ENCODE data around the gene ENDOV. TPM values are rescaled to one million over a fixed set of nuclear protein-coding genes. Genes with fewer than 3 reads are reported as not detected.
A peak's percentile ranks its signal among the peaks of the same experiment; 100 is the strongest.

ENDOV gene
- total RNA-seq, 1 donor, result 13.4 TPM

GRCh38 chr17:80415626-80416137 is 715 bp downstream of the ENDOV start:
- no peak for TF ChIP-seq CTCF (IDR thresholded peaks at IDR 0.05; ENCODE audit: insufficient read depth, low read depth, low read length)
- H3K4me3 ChIP-seq (ENCODE audit: low read depth, low read length), result peak overlapping the region; percentile 99
- no peak for DNase-seq (ENCODE audit: low read depth)

GRCh38 chr17:80416260-80416939 is 1.4 kb downstream of the ENDOV start:
- H3K4me3 ChIP-seq (ENCODE audit: low read depth, low read length), result peak overlapping the region; percentile 99
- no peak for TF ChIP-seq CTCF (IDR thresholded peaks at IDR 0.05; ENCODE audit: insufficient read depth, low read depth, low read length)
- DNase-seq (ENCODE audit: low read depth), result no peak

GRCh38 chr17:80416940-80417293 is 1.9 kb downstream of the ENDOV start:
- DNase-seq (ENCODE audit: low read depth), result no peak
- no peak overlapping the region for H3K4me3 ChIP-seq (ENCODE audit: low read depth, low read length)
- TF ChIP-seq CTCF (IDR thresholded peaks at IDR 0.05; ENCODE audit: insufficient read depth, low read depth, low read length), result no peak

- no peak overlapping the region for H3K4me3 ChIP-seq (ENCODE audit: low read depth, low read length)
- no peak for TF ChIP-seq CTCF (IDR thresholded peaks at IDR 0.05; ENCODE audit: insufficient read depth, low read depth, low read length)
- no peak for DNase-seq (ENCODE audit: low read depth)
Measured at GRCh38 chr17:80418589-80418988, 3.6 kb downstream of the ENDOV start.

GRCh38 chr17:80419255-80419654 is 4.3 kb downstream of the ENDOV start:
- no peak for TF ChIP-seq CTCF (IDR thresholded peaks at IDR 0.05; ENCODE audit: insufficient read depth, low read depth, low read length)
- DNase-seq (ENCODE audit: low read depth), result no peak
- H3K4me3 ChIP-seq (ENCODE audit: low read depth, low read length), result no peak overlapping the region

GRCh38 chr17:80421381-80422090 is 6.6 kb downstream of the ENDOV start:
- DNase-seq (ENCODE audit: low read depth), result no peak
- TF ChIP-seq CTCF (IDR thresholded peaks at IDR 0.05; ENCODE audit: insufficient read depth, low read depth, low read length), result no peak
- H3K4me3 ChIP-seq (ENCODE audit: low read depth, low read length), result no peak overlapping the region
